ENCODE data around the gene GNAQ.

The GNAQ gene

DNA sequence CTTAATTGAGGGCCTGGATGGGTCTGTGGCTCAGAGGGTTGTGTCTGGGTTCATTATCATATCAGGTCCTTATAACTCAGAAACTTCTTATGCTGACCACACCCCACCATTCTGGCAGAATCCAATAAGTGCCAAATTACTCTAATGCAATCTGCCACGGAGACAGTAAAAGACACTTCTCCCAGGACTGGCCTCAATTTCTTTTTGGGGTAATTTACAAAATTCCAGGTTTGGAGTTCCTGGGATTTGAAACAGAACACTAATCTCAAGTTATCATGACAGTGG, 187.8 kb downstream of the GNAQ start:
- no peak for DNase-seq (ENCODE audit: low spot score)

DNA sequence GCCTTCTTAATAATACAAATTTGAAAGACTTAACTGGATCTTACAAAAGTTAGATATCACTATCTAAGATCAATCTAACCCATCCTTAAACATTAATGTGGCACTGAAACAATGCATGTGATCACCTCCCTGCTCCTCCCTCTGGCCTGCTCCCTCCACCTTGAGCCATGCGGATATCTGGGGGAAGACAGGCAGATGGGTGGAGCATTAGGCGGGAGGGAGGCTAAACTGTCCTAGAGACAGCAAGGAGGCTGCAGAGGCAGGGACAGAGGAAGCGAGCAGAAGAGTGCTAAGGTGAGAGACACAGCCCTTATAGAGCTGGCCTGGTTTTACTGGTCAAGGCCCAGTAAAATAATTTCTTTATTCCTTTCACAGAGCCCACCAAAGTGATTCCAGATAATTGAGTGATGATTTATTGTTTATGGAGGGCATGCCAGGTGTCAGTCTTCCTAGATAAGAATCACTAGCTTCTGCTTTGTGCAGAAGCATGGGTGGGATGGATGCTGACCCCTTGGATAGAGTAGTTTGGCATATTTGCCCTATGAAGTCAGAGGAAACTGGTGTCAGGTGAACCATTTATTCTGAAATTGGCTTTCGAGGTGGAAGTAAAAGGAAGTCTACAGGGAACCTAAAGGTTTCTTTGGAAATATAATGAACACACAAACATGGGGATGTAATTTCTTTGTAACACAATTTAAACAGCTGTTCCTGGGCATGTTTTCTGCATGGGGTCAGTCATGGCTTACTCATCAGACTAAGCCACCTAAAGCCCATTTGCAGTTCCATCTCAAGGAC, 188.3 kb downstream of the GNAQ start:
- no peak for DNase-seq (ENCODE audit: low spot score)

GRCh38 chr9:77841739-77842386, 189.7 kb downstream of the GNAQ start:
- DNase-seq (ENCODE audit: low spot score): peak; percentile 18

DNA sequence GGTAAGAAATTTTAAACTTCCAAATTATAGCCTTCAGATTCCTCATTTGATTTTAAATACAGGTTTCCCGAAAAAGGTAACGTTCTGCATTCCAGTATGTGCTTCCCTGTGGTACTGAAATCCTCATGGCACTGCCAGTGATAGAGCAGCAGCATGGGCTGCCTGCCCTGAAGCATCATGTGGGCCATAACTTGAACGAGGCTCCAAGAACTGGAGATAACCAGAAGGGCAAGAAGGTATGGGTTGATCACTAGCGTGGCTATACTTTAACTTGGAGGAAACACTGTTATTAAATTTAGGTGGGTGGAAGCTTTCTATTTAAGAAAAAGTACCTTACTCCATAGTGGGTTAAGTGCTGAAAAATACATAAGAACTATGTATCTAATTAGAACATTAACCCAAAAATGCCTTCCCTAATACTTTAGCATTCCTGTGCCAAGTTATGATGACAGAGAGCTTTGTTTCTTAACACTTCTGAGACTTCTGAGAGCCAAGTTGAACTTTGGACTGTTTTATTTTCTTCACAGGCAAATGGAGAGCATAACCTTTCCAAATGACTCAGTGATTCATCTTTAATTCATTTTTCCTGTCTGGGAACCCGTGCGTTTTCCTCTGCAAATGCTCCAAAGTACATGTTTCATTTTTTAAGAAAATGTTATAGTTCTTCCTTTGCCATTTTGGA, 192.0 kb downstream of the GNAQ start:
- no peak for DNase-seq (ENCODE audit: low spot score)

DNA sequence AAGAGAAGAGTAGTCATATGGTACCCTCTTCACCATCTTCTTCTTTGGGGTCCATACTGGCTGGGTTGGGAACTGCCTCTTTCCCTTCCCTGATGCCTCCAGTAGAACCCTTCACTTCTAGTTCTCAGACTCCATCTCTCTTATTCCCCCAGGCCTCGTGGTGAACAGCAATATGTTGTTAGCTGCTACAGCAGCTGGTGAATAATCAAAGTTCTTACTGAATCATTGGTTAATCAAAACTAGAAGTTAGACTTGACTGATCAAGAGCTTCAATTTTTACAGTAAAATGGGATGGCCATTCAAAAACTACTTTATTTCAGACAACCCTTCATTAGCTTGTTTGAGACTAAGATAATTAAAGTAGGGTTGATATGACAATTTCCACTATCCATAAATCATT, 192.6 kb downstream of the GNAQ start:
- no peak for DNase-seq (ENCODE audit: low spot score)

DNA sequence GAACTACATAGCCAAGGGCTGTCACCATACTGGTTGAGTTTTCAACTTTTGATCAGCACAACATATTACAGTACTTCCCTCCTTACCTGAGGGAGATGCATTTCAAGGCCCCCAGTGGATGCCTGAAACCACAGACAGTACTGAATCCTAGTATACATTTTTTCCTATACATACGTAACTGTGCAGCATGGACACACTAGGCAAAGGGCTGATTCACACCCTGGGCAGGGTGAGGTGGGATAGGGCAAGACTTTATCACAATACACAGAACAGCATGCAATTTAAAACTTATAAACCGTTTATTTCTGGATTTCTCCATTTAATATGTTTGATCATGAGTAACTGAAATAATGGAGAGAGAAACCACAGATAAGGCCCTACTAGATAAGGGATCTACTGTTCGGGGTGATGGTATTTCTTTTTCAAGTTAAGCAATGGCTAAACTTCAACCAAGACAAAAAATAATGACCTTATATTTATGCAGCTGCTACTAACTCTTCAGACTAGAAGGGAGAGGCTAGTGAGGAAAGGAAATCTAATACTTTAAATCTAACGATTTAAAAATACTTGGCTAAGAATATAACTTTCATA, 196.6 kb downstream of the GNAQ start:
- no peak for DNase-seq (ENCODE audit: low spot score)

DNA sequence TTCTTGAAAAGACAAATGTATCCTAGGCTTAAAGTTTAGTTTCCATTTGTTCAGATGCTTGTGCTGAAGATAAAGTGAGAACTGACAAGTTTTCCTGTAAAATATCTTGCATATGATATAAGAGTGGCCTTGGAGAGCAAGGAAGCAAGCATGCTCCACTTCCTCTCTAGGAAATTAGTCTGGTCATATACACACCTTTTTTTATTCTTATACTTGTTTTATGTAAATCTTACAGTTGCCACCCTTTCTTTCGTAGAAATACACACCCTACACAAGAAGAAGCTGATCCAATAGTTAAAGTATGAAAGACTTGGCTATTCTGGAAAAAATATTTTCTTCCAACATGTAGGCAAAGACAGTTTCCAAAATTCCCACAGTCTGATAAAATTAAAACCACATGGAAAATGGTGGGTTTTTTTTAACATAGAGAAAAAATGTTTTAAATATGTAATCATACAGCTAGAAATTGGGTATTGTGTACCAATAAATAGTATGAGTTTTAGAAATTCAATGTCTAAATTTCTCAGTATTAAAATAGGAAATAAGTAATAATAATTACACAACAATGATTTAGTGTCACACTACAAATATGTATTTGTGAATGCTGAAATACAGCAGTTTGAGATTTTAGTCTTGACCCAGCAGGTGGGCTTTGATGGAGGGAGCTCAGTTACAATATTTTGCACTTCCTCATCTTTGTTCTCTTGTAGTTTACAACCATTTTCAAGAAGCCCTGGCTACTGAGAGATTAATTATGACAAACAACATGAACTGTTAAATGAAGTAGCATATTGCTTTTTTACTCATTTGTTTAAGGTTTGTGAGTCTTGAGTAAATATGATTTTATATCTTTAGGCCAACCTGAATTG, 197.8 kb downstream of the GNAQ start:
- DNase-seq (ENCODE audit: low spot score): no peak

- no peak for DNase-seq (ENCODE audit: low spot score)
These were observed 199.0 kb downstream of the GNAQ start for GRCh38 chr9:77832639-77833038.

GRCh38 chr9:77831781-77832180, 199.8 kb downstream of the GNAQ start:
- no peak for DNase-seq (ENCODE audit: low spot score)

DNA sequence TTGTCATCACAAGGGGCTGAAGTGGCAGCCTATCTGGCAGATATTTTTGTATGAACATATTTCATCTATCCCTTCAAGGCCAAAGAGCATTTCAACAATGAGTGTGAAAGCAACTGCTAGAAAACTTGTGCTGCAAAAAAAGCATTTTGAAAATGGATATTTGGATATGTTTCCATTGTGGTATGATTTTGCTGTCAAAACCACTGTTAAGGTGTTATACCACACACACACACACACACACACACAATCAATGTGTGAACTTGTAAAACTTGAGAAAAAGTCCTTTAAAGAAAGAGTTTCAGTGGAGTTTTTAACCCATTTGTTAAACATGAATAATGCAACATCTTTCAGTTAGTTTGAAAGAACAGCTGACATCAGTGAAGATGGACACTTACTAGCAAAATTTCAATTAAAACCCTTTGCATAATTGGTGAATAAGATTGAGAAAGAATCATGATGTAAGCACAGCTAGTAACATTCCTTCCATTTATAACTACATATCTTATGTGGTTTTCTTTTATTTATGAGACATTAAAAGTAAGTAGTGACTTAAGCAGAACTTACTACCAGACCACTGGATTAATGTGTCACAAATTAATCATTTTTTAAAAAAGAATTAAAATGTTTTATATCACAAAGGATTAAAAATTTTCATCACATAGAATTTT, 200.9 kb downstream of the GNAQ start:
- no peak for DNase-seq (ENCODE audit: low spot score)

DNA sequence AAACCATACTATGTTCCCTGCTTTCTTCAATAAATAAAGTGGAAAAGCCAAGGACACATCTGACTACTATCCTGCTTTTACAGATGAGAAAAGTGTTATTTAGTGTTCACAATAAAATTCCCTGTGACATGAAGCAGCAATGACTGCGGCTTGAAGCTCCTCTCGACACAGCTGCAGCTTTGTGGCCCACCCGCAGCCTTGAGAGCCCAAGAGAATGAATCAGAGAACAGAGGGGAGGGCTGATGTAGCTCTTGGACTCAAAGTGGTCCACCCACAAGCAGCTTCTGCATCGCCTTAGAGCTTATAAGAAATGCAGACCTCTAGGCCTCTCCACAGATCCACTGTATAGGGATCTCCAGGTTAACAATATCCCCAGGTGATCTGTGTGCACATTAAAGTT, 202.2 kb downstream of the GNAQ start:
- DNase-seq (ENCODE audit: low spot score): no peak

- DNase-seq (ENCODE audit: low spot score): peak; percentile 8
These were observed 204.4 kb downstream of the GNAQ start for GRCh38 chr9:77827104-77827784.

DNA sequence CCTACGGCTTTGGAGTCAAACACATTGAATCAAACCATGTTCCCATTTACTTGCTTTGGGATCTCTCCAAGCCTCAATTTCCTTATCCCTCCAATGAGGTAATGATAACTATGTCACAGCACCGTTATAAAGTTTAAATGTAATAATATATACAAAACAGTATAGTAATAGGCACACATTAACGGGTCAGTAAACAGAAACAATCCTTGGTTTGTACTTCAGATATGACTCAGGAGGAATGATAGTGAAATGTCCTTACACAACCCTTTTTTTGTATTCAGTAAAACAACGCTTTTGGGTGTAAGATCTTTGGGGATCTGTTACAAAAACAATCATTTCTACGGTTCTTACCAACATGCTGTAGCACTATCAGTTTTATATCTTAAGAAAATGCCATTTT, 205.0 kb downstream of the GNAQ start:
- DNase-seq (ENCODE audit: low spot score): no peak

DNA sequence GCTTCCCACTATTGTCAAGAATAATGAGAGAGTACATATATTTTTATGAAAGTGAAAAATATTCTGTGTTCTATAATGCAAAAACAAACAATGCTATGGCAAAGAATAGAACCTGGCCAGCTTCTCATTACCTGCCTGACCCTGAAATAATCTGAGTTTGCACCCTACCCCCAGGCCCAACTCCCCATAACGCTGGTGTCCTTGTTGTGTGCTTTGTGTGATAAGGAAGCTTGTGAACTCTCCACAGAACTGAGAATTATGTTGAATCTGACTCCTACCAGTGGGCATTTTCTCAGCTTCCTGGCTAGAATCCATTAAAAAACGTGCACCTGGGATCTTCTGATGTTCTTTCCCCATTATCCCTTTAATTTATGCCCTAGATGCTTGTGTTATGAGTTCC, 205.5 kb downstream of the GNAQ start:
- DNase-seq (ENCODE audit: low spot score): no peak

DNA sequence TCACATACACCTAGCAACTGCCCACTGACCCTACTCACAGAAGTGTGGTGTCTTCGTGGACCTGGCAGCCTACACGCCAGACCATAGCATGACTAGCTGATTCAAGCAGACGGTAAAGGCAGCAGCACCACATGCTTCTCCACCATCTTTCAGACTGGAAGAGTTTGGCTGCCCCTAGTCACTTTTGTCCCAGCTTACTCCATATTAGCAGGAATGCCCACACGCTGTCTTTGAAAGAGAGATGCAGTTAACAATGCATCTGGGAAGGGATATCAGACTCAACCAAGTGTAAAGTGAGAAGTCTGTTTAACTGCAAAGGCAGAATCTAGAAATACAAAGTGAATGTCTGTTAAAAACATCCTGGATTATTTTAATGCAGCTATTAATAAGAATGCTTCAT, 206.2 kb downstream of the GNAQ start:
- no peak for DNase-seq (ENCODE audit: low spot score)

DNA sequence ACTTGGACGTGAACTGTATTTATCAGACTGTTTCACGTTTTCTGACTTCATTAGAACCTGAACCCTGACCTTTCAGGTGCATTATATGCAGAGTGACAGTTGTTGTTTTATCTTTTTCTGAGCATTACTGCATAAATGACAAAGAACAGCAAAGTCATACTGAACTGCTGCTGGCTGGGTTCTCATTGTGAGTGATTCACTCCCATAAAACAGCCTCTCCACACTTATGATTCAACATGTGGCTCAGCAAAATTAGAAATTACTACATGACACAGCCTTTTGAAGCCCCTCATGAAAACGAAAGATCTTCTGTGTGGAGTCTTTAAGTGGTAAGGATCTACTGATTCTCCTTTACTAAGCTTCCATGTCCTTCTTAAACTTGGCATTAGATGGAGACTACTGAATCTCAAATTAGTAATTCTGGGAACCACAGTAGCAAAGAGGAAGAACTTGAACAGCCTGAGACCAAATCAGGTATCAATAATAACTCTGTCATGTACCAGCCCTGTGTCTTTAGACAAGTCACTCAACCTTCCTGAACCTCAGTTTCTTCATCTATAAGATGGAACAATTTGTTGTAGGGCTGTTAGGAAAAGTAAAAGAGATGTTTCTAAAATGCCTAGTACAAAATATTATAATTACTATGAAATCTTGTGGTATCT, 211.2 kb downstream of the GNAQ start:
- no peak for DNase-seq (ENCODE audit: low spot score)

DNA sequence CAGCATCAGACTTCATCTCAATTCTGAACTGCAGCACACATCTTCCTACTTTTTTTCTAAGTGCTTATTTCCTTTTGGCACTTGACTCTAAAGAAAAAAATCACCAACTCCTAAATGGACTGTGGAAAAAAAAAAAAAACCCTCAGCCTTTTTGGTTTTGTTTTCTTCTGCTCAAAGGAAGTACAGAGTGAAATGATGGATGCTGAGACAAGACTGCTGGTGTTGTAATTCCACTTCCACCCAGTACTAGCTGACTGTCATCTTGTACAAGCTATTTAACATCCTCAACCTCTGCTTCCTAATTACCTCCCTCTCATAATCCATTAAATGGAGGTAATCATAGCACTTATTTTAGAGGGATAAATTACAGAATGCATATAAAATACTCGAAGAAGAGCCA, 212.0 kb downstream of the GNAQ start:
- DNase-seq (ENCODE audit: low spot score): no peak

GRCh38 chr9:77817590-77818311, 213.9 kb downstream of the GNAQ start:
- no peak for DNase-seq (ENCODE audit: low spot score)

DNA sequence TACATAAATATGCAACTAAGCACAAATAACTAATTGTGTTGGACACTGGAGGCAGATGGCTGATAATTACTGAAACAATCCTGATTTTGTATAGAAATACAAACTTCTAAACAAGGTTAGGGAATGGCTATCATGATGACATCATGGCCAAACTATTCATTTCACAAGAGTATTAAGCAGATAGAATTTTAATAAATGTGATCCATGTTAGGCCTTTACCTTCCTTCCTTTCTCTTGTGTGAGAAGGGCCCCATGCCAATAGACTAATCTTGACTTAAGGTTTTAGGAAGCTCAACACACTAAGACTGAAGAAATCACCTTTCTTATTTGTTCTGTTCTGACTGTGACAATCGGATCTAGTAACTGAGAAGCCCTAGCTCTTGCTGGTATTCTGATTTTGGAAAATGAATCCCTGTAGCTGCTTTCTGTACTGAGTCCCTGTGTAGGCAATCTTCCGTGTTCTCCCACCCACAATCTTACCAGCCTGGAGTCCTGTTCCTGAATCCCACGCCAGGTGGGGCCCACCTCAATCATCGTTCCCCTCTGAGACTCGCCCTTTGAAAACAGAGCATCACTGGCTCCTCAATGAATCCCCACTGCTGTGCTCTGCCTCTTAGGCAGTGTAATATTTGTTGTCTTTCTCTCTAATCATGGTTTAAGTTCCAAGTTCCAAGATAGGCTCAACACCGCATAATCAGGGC, 214.8 kb downstream of the GNAQ start:
- no peak for DNase-seq (ENCODE audit: low spot score)

All from NAMALWA (cell line).